Measurements from ENCODE around the gene CCNY. TPM values are rescaled to one million over a fixed set of nuclear protein-coding genes. Genes with fewer than 3 reads are reported as not detected.
"Not testable (repeated sequence)": the region's sequence is repeated elsewhere in the genome, so short reads cannot be mapped to it uniquely, and the experiment has no call there.

Gene CCNY
- total RNA-seq, 3 donors from 2014 or later: 28.7 to 41.0 (median 36.1) TPM

- H3K4me1 ChIP-seq: no peaks in the 10 kb centered on the region
- no peak for DNase-seq (ENCODE audit: low spot score in 2 of 2)
- H3K36me3 ChIP-seq: no peaks in the 10 kb centered on the region
- TF ChIP-seq POLR2AphosphoS5 (IDR thresholded peaks at IDR 0.05) (no peak), CTCF (IDR thresholded peaks at IDR 0.05) (no peak), POLR2A (IDR thresholded peaks at IDR 0.05) (no peak)
- no peak overlapping the region for H3K4me3 ChIP-seq
- intact Hi-C loops (cut with DNase I; ENCODE audit: low total_unique reads): no loop called here
- H3K27me3 ChIP-seq: no peaks in the 10 kb centered on the region
- no peak overlapping the region for H3K27ac ChIP-seq
- H3K9me3 ChIP-seq: peaks cover 0 to 3% of the 10 kb centered on the region in 2 donors
Measured at GRCh38 chr10:35398355-35398754, 62.0 kb downstream of the CCNY start.

GRCh38 chr10:35398908-35399307 lies 62.6 kb downstream of the CCNY start:
- Histone ChIP-seq H3K4me1 (no peaks in the 10 kb centered on the region), H3K36me3 (no peaks in the 10 kb centered on the region), H3K4me3 (no peak overlapping the region), H3K27me3 (no peaks in the 10 kb centered on the region), H3K27ac (no peak overlapping the region), H3K9me3 (peaks cover 0 to 5% of the 10 kb centered on the region in 2 donors)
- intact Hi-C loops (cut with DNase I; ENCODE audit: low total_unique reads): no loop called here
- DNase-seq (ENCODE audit: low spot score in 2 of 2): no peak
- TF ChIP-seq POLR2A (IDR thresholded peaks at IDR 0.05) (no peak), POLR2AphosphoS5 (IDR thresholded peaks at IDR 0.05) (no peak), CTCF (IDR thresholded peaks at IDR 0.05) (no peak)

GRCh38 chr10:35399414-35400009 lies 63.2 kb downstream of the CCNY start:
- DNase-seq (ENCODE audit: low spot score in 2 of 2): no peak
- no peak overlapping the region for H3K27ac ChIP-seq
- no peak for TF ChIP-seq POLR2AphosphoS5 (IDR thresholded peaks at IDR 0.05)
- TF ChIP-seq POLR2A (IDR thresholded peaks at IDR 0.05): no peak
- TF ChIP-seq CTCF (IDR thresholded peaks at IDR 0.05): no peak
- intact Hi-C loops (cut with DNase I; ENCODE audit: low total_unique reads): no loop called here
- H3K27me3 ChIP-seq: no peaks in the 10 kb centered on the region
- no peaks in the 10 kb centered on the region for H3K36me3 ChIP-seq
- H3K4me3 ChIP-seq: no peak overlapping the region
- H3K9me3 ChIP-seq: peaks cover 0 to 5% of the 10 kb centered on the region in 2 donors
- H3K4me1 ChIP-seq: no peaks in the 10 kb centered on the region

- DNase-seq (ENCODE audit: low spot score in 2 of 2): no peak
- no peak for TF ChIP-seq POLR2A (IDR thresholded peaks at IDR 0.05)
- no peak for TF ChIP-seq CTCF (IDR thresholded peaks at IDR 0.05)
- TF ChIP-seq POLR2AphosphoS5 (IDR thresholded peaks at IDR 0.05): no peak
- intact Hi-C loops (cut with DNase I; ENCODE audit: low total_unique reads): no loop called here
- H3K36me3 ChIP-seq: no peaks in the 10 kb centered on the region
- H3K4me3 ChIP-seq: no peak overlapping the region
- H3K27me3 ChIP-seq: no peaks in the 10 kb centered on the region
- peaks cover 0 to 5% of the 10 kb centered on the region in 2 donors for H3K9me3 ChIP-seq
- no peak overlapping the region for H3K27ac ChIP-seq
- H3K4me1 ChIP-seq: no peaks in the 10 kb centered on the region
Measured at GRCh38 chr10:35400595-35401268, 64.4 kb downstream of the CCNY start.

- H3K4me1 ChIP-seq; H3K36me3 ChIP-seq; H3K4me3 ChIP-seq; DNase-seq (ENCODE audit: low spot score in 2 of 2); H3K27me3 ChIP-seq; intact Hi-C loops (cut with DNase I; ENCODE audit: low total_unique reads); H3K9me3 ChIP-seq: not testable (repeated sequence)
- H3K27ac ChIP-seq: peak overlapping the region in 1 of 2 donors; percentile 0
Measured at GRCh38 chr10:35403491-35403890, 67.2 kb downstream of the CCNY start.

GRCh38 chr10:35404077-35404476 lies 67.8 kb downstream of the CCNY start:
- H3K36me3 ChIP-seq; H3K4me1 ChIP-seq; H3K9me3 ChIP-seq; intact Hi-C loops (cut with DNase I; ENCODE audit: low total_unique reads); H3K27me3 ChIP-seq; H3K4me3 ChIP-seq; DNase-seq (ENCODE audit: low spot score in 2 of 2): not testable (repeated sequence)
- peak overlapping the region; percentile 17 to 57 for H3K27ac ChIP-seq

- DNase-seq (ENCODE audit: low spot score in 2 of 2); H3K4me1 ChIP-seq; H3K4me3 ChIP-seq; H3K36me3 ChIP-seq; H3K27me3 ChIP-seq; H3K9me3 ChIP-seq; intact Hi-C loops (cut with DNase I; ENCODE audit: low total_unique reads); H3K27ac ChIP-seq: not testable (repeated sequence)
Measured at GRCh38 chr10:35406003-35406630, 69.8 kb downstream of the CCNY start.

- H3K9me3 ChIP-seq; DNase-seq (ENCODE audit: low spot score in 2 of 2); intact Hi-C loops (cut with DNase I; ENCODE audit: low total_unique reads); H3K27ac ChIP-seq; H3K4me3 ChIP-seq; H3K36me3 ChIP-seq; H3K27me3 ChIP-seq; H3K4me1 ChIP-seq: not testable (repeated sequence)
Measured at GRCh38 chr10:35407696-35408095, 71.4 kb downstream of the CCNY start.
